Smooth muscle cell of the brain vasculature (primary cell): ENCODE measurements around the gene PARK7.

Experiments used
- DNase-seq: peaks from one replicate; pipeline ENCODE4 v3.0.0-alpha.2; 2012; ENCODE audit warnings: low read depth, low spot score

Gene PARK7

GRCh38 chr1:8023995-8024313 is 62.4 kb downstream of the PARK7 start:
- DNase-seq, result no peak

GRCh38 chr1:8024329-8024728 is 62.8 kb downstream of the PARK7 start:
- DNase-seq, result no peak

- DNase-seq, result no peak
Measured at GRCh38 chr1:8025061-8025670, 63.7 kb downstream of the PARK7 start.

GRCh38 chr1:8025671-8026144 is 64.2 kb downstream of the PARK7 start:
- no peak for DNase-seq

DNA sequence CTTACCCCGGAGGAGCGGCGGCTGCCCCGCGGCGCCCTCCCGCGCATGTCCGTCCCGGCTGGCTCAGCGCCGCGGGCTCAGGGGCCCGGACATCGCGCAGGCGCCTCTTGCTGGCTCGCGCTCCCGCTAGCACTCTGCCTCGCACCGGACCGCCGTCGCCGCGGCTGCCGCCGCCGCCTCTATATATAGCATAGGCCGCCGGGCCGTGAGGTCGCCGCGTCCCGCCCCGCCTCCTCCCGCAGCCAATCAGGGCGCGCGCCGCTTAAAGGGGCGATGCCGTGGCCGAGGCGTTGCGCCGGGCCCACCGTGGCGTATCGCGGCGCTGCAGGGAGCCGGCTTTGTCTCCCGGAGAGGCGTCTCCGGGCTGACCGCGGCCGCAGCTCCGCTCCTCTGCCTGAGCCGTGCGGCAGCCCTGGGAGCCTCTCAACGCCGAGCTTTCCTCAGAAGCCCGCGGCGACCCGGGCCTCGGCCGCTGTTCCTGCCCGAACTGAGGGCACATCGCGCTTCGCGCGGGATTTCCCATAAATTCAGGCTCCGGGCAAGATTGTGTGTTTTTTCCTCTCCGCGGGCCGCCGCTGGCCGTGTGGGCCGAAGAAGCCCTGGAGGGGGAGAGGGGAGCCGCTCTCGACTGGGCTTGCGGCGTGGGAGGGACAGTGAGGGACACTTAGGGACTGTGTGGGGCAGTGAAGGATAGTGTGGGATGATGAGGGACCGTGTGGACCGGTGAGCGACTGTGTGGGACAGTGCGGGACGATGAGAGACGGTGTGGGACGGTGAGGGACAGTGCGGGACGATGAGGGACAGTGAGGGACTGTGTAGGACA is 64.9 kb downstream of the PARK7 start, which contains the start of gene ERRFI1:
Gene ERRFI1, minus strand, starts transcription at position 157 of the 823 bp plus-strand sequence. CDS start 10,690 bp downstream, outside the sequence.
- peak; percentile 88 for DNase-seq

- DNase-seq, result no peak
Measured at GRCh38 chr1:8026976-8027747, 65.7 kb downstream of the PARK7 start.

DNA sequence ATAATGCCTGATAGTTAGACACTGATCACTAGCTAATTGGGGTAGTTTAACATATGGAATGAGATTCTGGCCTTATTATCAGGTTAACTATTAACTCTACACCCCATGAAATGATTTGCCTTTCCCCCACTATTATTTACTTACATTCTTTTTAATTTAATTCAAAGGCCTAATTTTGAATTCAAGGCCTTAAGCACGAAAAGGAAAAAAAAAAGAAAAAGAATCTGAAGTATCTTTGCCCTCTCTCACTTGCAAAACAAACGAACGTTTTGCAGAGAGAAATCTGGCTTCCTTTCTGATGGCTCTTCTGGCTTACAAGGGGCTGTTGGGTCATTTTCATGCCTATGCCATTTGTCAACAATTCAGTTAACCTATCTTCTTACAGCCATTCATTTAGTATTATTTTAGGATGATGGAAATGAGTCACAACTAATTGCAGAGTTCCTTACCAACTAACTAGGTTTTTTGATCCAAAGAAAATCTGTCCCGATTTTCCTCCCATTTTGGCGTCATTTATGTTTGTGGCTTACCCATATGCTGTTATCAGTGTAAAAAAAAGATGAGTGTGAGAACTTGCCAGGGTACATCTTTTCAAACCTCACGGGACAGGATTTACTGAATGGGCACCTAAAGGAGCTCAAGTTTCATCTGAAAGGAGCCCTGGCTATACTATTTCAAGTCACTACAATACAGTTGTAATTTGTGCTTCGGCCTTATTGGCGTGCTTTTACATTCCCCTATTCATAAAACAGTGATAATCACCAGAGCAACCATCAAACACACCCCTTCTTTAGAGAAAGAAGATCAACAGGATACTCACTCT is 66.4 kb downstream of the PARK7 start:
- DNase-seq, result no peak

DNA sequence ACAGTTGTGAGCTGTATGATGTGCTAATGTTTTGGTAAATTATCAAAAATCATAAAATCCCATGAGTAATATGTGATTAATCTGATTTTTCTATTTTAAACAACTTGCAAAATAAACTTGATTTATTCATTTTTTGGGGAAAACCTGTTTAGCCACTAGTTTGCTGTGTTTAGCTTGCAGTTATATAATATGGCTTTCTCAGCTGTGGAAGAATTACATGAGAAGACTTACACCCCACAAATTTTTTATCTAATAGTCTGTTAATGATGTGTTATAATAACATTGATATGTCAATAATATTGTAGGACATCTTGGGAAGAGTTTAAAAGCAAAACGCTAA is 67.0 kb downstream of the PARK7 start:
- DNase-seq, result no peak

DNA sequence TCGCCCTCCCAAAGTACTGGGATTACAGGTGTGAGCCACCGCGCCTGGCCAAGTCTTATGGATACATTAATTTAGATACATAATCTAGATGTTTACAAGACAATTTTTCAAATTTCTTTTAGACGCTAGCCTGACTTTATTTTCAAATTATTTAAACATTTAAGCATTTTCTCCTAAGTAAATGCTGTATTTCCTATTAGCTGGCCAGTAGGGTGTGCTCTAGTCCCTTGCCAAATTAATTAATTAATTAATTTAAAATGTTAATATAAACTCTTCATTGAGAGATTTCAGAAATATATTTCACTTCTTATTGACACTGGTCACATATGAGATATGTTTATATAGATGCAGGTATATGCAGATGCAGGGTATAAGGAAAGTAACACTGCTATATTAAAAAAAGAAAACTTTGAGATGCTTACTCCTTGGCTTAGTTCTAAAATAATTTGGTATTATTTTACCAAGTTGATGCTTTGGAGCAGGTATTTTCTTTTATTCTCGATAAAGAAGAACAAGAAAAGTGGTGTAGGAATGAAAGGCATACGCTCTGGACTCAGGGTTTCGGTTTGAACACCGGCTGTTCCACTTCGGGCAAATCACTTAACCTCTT is 69.8 kb downstream of the PARK7 start:
- no peak for DNase-seq

- DNase-seq, result no peak
Measured at GRCh38 chr1:8032366-8032910, 70.9 kb downstream of the PARK7 start.

- no peak for DNase-seq
Measured at GRCh38 chr1:8033322-8033721, 71.8 kb downstream of the PARK7 start.
